ENCODE data around the gene PATJ. TPM values are rescaled to one million over a fixed set of nuclear protein-coding genes. Genes with fewer than 3 reads are reported as not detected.

Gene PATJ
- total and polyA plus RNA-seq, 2 of the 13 experiments (the other 11 are each of a cell fraction or from before 2014, with no cell fraction given) = 6.2 to 16.8 TPM

DNA sequence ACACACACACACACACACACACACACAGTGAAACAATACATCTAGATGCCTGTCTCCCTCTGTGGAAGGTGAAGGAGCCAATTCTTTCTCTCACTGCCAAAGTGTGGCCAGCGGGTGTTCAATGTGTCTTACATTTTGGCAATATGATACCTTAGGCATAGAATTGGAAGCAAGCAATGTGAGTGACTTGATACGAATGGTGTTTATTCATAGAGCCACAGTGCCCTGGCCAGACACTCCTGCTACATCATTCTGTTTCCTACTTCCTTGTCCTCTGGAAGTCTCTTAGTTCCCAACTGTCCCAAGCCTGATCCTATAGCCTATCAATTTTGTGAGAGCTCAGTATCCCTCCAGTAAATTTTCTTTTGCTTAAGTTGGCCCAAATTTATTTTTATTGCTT lies 282.4 kb downstream of the PATJ start (continued):
- TF ChIP-seq, protein P1, sequence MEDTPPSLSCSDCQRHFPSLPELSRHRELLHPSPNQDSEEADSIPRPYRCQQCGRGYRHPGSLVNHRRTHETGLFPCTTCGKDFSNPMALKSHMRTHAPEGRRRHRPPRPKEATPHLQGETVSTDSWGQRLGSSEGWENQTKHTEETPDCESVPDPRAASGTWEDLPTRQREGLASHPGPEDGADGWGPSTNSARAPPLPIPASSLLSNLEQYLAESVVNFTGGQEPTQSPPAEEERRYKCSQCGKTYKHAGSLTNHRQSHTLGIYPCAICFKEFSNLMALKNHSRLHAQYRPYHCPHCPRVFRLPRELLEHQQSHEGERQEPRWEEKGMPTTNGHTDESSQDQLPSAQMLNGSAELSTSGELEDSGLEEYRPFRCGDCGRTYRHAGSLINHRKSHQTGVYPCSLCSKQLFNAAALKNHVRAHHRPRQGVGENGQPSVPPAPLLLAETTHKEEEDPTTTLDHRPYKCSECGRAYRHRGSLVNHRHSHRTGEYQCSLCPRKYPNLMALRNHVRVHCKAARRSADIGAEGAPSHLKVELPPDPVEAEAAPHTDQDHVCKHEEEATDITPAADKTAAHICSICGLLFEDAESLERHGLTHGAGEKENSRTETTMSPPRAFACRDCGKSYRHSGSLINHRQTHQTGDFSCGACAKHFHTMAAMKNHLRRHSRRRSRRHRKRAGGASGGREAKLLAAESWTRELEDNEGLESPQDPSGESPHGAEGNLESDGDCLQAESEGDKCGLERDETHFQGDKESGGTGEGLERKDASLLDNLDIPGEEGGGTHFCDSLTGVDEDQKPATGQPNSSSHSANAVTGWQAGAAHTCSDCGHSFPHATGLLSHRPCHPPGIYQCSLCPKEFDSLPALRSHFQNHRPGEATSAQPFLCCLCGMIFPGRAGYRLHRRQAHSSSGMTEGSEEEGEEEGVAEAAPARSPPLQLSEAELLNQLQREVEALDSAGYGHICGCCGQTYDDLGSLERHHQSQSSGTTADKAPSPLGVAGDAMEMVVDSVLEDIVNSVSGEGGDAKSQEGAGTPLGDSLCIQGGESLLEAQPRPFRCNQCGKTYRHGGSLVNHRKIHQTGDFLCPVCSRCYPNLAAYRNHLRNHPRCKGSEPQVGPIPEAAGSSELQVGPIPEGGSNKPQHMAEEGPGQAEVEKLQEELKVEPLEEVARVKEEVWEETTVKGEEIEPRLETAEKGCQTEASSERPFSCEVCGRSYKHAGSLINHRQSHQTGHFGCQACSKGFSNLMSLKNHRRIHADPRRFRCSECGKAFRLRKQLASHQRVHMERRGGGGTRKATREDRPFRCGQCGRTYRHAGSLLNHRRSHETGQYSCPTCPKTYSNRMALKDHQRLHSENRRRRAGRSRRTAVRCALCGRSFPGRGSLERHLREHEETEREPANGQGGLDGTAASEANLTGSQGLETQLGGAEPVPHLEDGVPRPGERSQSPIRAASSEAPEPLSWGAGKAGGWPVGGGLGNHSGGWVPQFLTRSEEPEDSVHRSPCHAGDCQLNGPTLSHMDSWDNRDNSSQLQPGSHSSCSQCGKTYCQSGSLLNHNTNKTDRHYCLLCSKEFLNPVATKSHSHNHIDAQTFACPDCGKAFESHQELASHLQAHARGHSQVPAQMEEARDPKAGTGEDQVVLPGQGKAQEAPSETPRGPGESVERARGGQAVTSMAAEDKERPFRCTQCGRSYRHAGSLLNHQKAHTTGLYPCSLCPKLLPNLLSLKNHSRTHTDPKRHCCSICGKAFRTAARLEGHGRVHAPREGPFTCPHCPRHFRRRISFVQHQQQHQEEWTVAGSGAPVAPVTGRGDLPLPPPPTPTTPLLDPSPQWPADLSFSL (CRISPR knock-in tag; IDR thresholded peaks at IDR 0.05) = no peak
- TF ChIP-seq MLX (CRISPR knock-in tag; IDR thresholded peaks at IDR 0.05) (no peak), MLLT10 (CRISPR knock-in tag; IDR thresholded peaks at IDR 0.05) (no peak), ZNF503 (CRISPR knock-in tag; IDR thresholded peaks at IDR 0.05) (no peak)
- TF ChIP-seq, protein P2, sequence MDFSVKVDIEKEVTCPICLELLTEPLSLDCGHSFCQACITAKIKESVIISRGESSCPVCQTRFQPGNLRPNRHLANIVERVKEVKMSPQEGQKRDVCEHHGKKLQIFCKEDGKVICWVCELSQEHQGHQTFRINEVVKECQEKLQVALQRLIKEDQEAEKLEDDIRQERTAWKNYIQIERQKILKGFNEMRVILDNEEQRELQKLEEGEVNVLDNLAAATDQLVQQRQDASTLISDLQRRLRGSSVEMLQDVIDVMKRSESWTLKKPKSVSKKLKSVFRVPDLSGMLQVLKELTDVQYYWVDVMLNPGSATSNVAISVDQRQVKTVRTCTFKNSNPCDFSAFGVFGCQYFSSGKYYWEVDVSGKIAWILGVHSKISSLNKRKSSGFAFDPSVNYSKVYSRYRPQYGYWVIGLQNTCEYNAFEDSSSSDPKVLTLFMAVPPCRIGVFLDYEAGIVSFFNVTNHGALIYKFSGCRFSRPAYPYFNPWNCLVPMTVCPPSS (IDR thresholded peaks at IDR 0.05) = no peak
